Stimulated activated naive CD8-positive, alpha-beta T cell treated with anti-CD3 and anti-CD28 coated beads, Interleukin-15, amount 100 ng/mL, for 72 hours (primary cell): ENCODE measurements around the gene SLC25A36.

Experiments used
- ATAC-seq: fragments of 150-1000 bp; cut with Tn5 transposase; 2 replicates; pipeline ENCODE4 v1.10.0; 2021; ENCODE audit warnings: mild to moderate bottlenecking, moderate library complexity
- DNase-seq, 2 donors: peaks; one replicate each; pipeline ENCODE4 v3.0.0; 2021 to 2022
- H3K27ac Mint-ChIP-seq, 2 donors: one replicate each; pipeline ENCODE4 v1.8.0; 2022; ENCODE audit warnings: mild to moderate bottlenecking in 2 of 2, mixed read lengths in 2 of 2, moderate library complexity in 2 of 2
- H3K27me3 Mint-ChIP-seq: one replicate; pipeline ENCODE4 v1.8.0; 2022; ENCODE audit warnings: mixed read lengths
- H3K4me1 Mint-ChIP-seq: one replicate; pipeline ENCODE4 v1.8.0; 2022; ENCODE audit warnings: mild to moderate bottlenecking, mixed read lengths
- H3K4me3 Mint-ChIP-seq, 2 donors: one replicate each; pipeline ENCODE4 v1.8.0; 2022; ENCODE audit warnings: mild to moderate bottlenecking in 2 of 2, mixed read lengths in 2 of 2, moderate library complexity in 1 of 2
- H3K9me3 Mint-ChIP-seq, 2 donors: one replicate each; pipeline ENCODE4 v1.8.0; 2022; ENCODE audit warnings: mixed read lengths in 2 of 2

SLC25A36 gene

DNA sequence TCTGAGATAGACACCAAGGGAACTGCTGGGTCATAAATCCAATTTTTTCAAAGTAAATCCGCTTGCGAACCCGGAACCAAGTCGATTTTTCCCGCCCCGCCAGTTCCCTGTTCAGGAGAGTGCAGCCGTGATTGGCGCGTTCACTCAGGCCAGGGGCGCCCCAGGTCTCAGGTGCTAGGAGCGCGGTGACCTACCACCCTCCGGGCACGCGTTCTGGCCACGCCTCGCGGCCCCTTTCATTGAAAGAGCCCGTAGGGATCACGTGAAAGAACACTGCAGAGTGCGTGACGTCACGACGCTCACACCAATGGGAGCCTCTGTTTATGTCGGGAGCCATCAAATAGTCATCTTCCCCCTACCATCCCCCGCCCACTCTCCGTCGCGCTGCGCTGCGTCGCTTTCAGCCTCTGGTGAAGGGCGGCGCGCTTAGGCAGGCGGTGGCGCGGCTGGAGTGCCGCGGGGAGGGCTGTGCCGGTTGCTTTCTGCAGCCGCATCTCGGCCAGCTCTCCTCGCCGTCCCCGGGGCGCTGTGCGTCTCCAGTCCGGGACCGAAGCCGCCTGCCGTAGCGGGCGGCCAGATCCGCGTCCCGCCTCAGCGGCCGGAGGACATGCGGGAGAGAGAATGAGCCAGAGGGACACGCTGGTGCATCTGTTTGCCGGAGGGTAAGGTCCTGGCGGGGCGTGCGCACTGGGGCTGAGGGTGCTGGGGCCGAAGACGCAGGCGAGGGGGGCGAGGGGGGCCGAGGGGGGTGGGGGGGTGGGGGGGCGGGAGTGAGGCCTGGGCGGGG is at the start of gene SLC25A36:
Gene SLC25A36, plus strand, starts transcription at position 403 of the 787 bp plus-strand sequence. Its CDS starts 219 bp downstream, at position 622.
- H3K27ac Mint-ChIP-seq: peak within 1 kb of the TSS; percentile 97 to 100
- ATAC-seq (peak; percentile 98), DNase-seq (peak; percentile 94 to 97)
- H3K4me1 Mint-ChIP-seq: peaks cover 49% of the 10 kb centered on the region
- H3K9me3 Mint-ChIP-seq: no peaks in the 10 kb centered on the region
- H3K4me3 Mint-ChIP-seq: peak within 1 kb of the TSS; percentile 94 to 99
- no peaks in the 10 kb centered on the region for H3K27me3 Mint-ChIP-seq

- Mint-ChIP-seq H3K4me3 (no peak overlapping the region), H3K4me1 (no peaks in the 10 kb centered on the region), H3K9me3 (no peaks in the 10 kb centered on the region), H3K27me3 (peaks cover 47% of the 10 kb centered on the region), H3K27ac (no peak overlapping the region)
- no peak for DNase-seq
- ATAC-seq: no peak
These were observed 44.6 kb upstream of the SLC25A36 start for GRCh38 chr3:140896997-140897396.

DNA sequence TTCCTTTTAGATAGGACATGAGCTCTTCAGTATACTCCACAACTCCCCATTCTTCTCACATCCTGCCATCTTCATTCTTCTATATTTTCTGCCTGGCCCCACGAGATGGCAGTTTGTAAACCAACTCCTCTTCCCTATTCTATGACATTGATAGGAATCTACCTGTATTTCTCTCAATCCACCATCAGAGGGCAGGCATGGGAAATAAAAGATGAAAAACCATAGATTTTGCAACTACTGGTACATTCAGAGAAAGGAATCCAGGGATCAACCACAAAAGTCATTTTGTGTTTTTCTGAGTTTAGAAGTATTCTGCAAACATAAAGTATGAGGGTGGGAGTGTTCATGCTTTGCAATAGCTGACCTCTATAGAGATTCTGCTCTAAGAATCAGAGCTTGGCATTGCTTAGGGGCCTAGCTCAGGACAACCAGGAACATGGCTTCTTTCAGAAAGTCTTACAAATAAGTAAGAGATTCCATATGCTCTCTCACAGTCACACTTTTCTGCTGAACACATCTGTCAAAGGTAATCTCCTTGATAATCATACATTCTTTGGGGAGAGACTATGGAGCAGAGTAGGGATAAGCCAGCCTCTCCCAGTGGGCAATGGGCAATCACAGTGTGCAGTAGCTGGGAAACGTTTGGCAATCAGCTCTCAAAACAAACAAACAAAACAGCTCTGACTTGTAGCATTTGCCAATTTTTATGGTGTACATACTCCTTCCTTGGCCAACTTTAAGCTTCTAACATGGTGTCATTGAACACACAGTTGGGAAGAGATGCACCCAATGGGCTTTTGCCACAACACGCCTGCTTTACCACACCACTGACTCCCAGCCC is 43.1 kb upstream of the SLC25A36 start:
- no peaks in the 10 kb centered on the region for H3K4me1 Mint-ChIP-seq
- no peak overlapping the region for H3K4me3 Mint-ChIP-seq
- ATAC-seq (peak; percentile 66), DNase-seq (peak in 1 of 2 donors; percentile 14)
- no peaks in the 10 kb centered on the region for H3K9me3 Mint-ChIP-seq
- no peak overlapping the region for H3K27ac Mint-ChIP-seq
- H3K27me3 Mint-ChIP-seq: peaks cover 35% of the 10 kb centered on the region

- Mint-ChIP-seq H3K4me1 (no peaks in the 10 kb centered on the region), H3K27me3 (peaks cover 29% of the 10 kb centered on the region), H3K4me3 (no peak overlapping the region), H3K9me3 (no peaks in the 10 kb centered on the region), H3K27ac (peak overlapping the region in 1 of 2 donors; percentile 24)
- no peak for DNase-seq
- ATAC-seq: no peak
These were observed 42.3 kb upstream of the SLC25A36 start for GRCh38 chr3:140899363-140899762.

DNA sequence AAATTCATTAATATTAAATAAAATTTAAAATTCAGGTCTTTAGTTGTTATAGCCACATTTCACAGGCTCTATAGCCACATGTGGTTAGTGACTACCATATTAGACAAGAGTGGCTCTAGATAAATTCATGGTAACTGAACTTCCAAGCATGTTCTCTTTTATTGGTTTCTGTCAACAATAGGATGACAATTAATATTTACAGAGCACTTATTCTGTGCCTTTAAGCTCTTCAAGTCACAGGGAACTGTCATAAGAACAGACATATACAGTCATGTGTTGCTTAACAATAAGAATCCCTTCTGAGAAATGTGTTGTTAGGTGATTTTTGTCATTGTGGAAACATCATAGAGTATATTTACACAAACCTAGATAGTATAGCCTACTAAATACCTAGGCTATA is 38.8 kb upstream of the SLC25A36 start:
- H3K4me3 Mint-ChIP-seq: no peak overlapping the region
- ATAC-seq (no peak), DNase-seq (no peak)
- no peaks in the 10 kb centered on the region for H3K4me1 Mint-ChIP-seq
- H3K27ac Mint-ChIP-seq: no peak overlapping the region
- H3K27me3 Mint-ChIP-seq: no peaks in the 10 kb centered on the region
- no peaks in the 10 kb centered on the region for H3K9me3 Mint-ChIP-seq

DNA sequence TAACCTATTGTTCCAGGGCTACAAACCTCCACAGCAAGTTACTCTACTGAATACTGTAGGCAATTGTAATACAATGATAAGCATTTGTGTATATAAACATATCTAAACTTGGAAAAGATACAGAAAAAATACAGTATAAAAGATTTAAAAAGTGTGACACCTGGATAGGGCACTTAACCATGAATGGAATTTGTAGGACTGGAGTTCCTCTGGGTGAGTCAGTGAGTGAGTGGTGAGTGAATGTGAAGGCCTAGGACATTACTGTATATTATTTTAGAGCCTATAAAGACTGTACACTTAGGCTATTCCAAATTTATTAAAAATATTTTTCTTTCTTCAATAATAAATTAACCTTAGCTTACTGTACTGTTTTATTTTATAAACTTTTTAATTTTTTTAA is 38.4 kb upstream of the SLC25A36 start:
- H3K9me3 Mint-ChIP-seq: no peaks in the 10 kb centered on the region
- ATAC-seq: no peak
- DNase-seq: no peak
- no peak overlapping the region for H3K4me3 Mint-ChIP-seq
- H3K27me3 Mint-ChIP-seq: no peaks in the 10 kb centered on the region
- H3K4me1 Mint-ChIP-seq: no peaks in the 10 kb centered on the region
- H3K27ac Mint-ChIP-seq: no peak overlapping the region

DNA sequence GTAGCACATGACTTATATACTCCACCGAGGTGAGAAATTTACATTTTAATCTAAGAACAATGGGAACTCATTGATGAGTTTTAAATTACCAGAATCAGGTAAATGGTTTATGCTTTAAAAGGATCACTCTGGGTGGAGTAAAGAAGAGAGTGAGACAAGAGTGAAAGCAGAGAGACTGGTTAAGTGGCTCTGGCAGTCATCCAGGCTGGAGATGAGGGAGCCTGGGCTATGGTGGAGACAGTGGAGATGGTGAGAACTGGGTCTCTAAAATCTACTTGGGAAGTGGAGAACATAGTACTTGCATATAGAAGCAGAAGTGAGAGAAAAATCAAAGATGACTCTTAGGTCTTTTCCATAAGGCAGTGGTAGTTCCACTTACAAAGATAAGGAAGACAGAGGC is 37.1 kb upstream of the SLC25A36 start:
- Mint-ChIP-seq H3K9me3 (no peaks in the 10 kb centered on the region), H3K4me1 (no peaks in the 10 kb centered on the region), H3K27ac (no peak overlapping the region), H3K4me3 (no peak overlapping the region), H3K27me3 (no peaks in the 10 kb centered on the region)
- DNase-seq (no peak), ATAC-seq (no peak)

DNA sequence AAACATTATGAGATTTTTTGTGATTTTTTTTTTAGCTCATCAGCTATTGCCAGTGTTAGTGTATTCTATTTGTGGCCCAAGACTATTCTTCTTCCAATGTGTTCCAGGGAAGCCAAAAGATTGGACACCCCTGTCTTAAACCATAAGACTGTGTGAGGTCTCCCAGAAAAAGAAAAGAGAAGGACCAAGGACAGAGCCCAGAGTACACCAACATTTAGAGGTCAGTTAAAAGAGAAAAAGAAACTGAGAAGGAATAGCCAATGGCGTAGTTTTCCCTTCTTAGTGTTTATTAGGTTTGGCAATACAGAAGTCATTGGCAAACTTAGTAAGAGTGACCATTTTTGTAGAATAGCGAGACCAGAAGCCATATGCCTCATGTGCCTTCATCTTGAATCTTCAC is 36.1 kb upstream of the SLC25A36 start:
- Mint-ChIP-seq H3K9me3 (no peaks in the 10 kb centered on the region), H3K4me1 (no peaks in the 10 kb centered on the region), H3K27me3 (no peaks in the 10 kb centered on the region), H3K27ac (no peak overlapping the region), H3K4me3 (no peak overlapping the region)
- DNase-seq: no peak
- ATAC-seq: no peak

GRCh38 chr3:140906785-140907184 is 34.9 kb upstream of the SLC25A36 start:
- no peak for ATAC-seq
- Mint-ChIP-seq H3K9me3 (no peaks in the 10 kb centered on the region), H3K4me1 (no peaks in the 10 kb centered on the region), H3K27ac (no peak overlapping the region), H3K27me3 (peaks cover 5% of the 10 kb centered on the region), H3K4me3 (no peak overlapping the region)
- DNase-seq: no peak

DNA sequence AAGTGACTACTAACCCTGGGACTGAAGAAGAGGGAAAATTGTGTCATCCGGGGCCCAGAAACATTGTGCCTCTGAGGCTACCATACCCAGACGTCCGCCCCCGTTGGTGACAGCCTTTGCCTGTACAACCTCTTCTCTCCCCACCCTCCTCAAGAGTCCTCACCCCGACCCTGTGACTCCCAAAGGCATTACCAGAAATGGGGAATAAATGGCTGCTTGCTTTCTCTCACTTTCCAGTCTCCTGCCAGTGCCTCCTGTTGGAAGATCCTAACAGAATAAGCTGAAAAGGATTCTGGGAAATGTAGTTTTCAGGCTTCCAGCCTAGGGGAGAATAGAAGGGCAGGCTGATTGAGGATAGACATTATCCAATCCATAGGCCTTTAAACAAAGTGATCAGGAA is 30.8 kb upstream of the SLC25A36 start:
- Mint-ChIP-seq H3K4me1 (no peaks in the 10 kb centered on the region), H3K4me3 (peak overlapping the region in 1 of 2 donors; percentile 33), H3K9me3 (no peaks in the 10 kb centered on the region), H3K27me3 (peaks cover 5% of the 10 kb centered on the region), H3K27ac (peak overlapping the region in 1 of 2 donors; percentile 37)
- no peak for ATAC-seq
- DNase-seq: no peak

DNA sequence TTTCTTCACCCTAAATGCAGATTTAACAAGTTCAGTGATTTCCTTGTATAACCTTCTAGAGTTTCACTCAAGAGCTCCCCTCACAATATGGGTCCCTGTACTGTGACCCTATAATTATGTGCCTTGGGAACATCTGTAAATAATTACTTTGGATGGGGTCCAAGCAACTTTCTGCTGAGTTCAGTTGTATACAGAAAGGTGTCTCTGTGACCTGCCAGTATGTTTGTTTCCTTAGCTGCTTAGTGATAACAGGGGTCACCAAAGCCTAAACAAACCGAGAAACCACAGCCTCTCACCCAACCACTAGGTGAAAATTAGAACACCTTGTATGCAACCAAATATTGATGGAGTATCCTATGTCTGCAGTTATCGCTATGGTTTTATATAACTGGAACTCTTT is 29.8 kb upstream of the SLC25A36 start:
- Mint-ChIP-seq H3K4me3 (no peak overlapping the region), H3K27ac (no peak overlapping the region), H3K27me3 (peaks cover 5% of the 10 kb centered on the region), H3K4me1 (no peaks in the 10 kb centered on the region), H3K9me3 (no peaks in the 10 kb centered on the region)
- DNase-seq: no peak
- no peak for ATAC-seq

- peaks cover 5% of the 10 kb centered on the region for H3K27me3 Mint-ChIP-seq
- no peak for ATAC-seq
- H3K9me3 Mint-ChIP-seq: no peaks in the 10 kb centered on the region
- no peak overlapping the region for H3K4me3 Mint-ChIP-seq
- H3K4me1 Mint-ChIP-seq: no peaks in the 10 kb centered on the region
- no peak overlapping the region for H3K27ac Mint-ChIP-seq
- no peak for DNase-seq
These were observed 27.9 kb upstream of the SLC25A36 start for GRCh38 chr3:140913728-140914127.

DNA sequence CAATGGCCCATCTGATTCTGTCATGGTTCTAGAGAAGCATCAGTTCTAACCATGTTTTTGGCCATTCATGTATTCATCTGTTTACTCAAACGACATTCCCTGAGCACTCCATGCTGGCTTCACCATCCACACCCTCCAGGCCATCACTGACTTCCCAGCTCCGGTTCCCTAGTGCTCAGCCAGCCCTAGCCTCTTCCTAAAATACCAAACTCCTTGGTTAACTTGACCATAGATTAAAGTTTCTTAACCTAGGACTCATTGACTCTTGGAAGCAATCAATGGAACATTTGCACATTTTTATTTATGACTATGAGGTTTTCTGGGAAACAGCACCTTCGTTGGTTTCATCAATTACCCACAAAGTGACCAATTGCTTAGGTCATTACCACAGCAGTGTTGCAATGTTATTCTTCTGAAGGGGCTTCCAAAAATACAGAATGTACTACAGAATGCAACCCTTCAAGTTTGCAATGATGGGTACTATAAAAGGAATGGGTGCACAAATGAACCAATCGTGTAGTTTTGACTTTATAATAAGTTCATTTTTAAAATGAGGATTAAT is 27.2 kb upstream of the SLC25A36 start:
- Mint-ChIP-seq H3K4me1 (no peaks in the 10 kb centered on the region), H3K27ac (no peak overlapping the region), H3K9me3 (no peaks in the 10 kb centered on the region), H3K27me3 (peaks cover 5% of the 10 kb centered on the region), H3K4me3 (no peak overlapping the region)
- DNase-seq: no peak
- ATAC-seq: no peak

- Mint-ChIP-seq H3K4me3 (no peak overlapping the region), H3K27me3 (no peaks in the 10 kb centered on the region), H3K9me3 (no peaks in the 10 kb centered on the region), H3K4me1 (no peaks in the 10 kb centered on the region), H3K27ac (no peak overlapping the region)
- ATAC-seq (no peak), DNase-seq (no peak)
These were observed 25.0 kb upstream of the SLC25A36 start for GRCh38 chr3:140916603-140917002.

DNA sequence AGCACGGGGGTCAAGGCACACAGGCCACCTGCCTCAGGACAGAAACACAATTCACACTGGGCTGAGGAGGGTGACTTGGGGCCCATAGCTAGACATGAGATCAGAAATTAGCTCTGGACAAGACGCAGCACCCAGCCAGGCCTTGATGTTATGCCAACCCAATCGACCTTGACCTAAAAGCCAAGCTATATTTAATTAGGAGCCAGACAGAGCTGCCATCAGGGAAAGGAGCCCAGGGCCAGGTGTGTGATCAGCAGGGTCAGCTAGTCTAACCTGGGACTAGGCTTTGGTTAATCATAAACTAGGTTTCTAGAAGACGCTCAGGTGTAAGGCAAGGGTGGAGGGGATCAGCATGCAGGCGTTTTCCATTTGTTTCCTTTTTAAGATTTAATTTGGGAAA is 23.9 kb upstream of the SLC25A36 start:
- Mint-ChIP-seq H3K27ac (no peak overlapping the region), H3K27me3 (no peaks in the 10 kb centered on the region), H3K4me3 (no peak overlapping the region), H3K4me1 (no peaks in the 10 kb centered on the region), H3K9me3 (no peaks in the 10 kb centered on the region)
- DNase-seq (no peak), ATAC-seq (no peak)

GRCh38 chr3:140920029-140920428 is 21.6 kb upstream of the SLC25A36 start:
- Mint-ChIP-seq H3K27me3 (no peaks in the 10 kb centered on the region), H3K4me1 (no peaks in the 10 kb centered on the region), H3K27ac (no peak overlapping the region), H3K4me3 (no peak overlapping the region), H3K9me3 (no peaks in the 10 kb centered on the region)
- DNase-seq (no peak), ATAC-seq (no peak)
